OCI-LY3 (cell line): ENCODE measurements around the gene MARF1.

Source experiments
- CTCF ChIP-seq: fragments of 200-600, 300-600 bp; sonication (generic); IDR thresholded peaks from 2 replicates; pipeline ENCODE4 v1.5.1; 2014; ENCODE audit warnings: antibody characterized with exemption, low read length, low read depth
- EZH2phosphoT487 ChIP-seq: fragments of 200-600 bp; shearing (Covaris generic); IDR thresholded peaks from 2 replicates; pipeline ENCODE4 v1.6.1; 2018; ENCODE audit warnings: antibody characterized with exemption, mixed run types, low read depth

DNA sequence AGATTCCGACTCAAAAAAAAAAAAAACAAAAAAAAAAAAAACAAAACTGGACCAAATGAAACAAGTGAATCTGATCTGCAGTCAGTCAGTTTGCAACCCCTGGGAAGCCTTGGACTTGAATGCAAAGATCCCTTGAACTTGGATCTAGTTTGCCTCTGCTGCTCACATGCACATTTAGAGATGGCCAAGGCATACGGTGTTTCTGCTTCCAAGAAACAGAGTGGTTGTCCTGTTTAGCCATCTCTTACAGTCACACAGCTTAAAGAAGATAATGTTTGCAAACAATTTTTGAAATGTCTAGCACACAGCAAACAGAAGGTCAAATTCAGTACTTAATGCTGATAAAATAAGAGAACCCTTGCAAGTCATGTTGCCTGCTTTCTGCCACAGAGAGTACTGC lies 11.6 kb upstream of the MARF1 start:
- TF ChIP-seq CTCF (no peak), EZH2phosphoT487 (no peak)
